RWPE2 (cell line): ENCODE measurements around the gene DHPS.

Experiments used
- ATAC-seq: fragments of 200-7000 bp; cut with Tn5 transposase; 3 replicates; pipeline ENCODE4 v1.9.1; 2021; ENCODE audit warnings: low read depth
- DNase-seq: peaks from one replicate; pipeline ENCODE4 v3.0.0-alpha.2; 2020; ENCODE audit warnings: low spot score
- H3K27ac ChIP-seq: fragments of 450-650 bp; 2 replicates; pipeline ENCODE4 v1.5.1; 2017; ENCODE audit warnings: mild to moderate bottlenecking; ENCODE audit not compliant: poor library complexity, severe bottlenecking
- H3K27me3 ChIP-seq: fragments of 250-450 bp; sonication (Bioruptor Pico); 2 replicates; pipeline ENCODE4 v1.5.1; 2021; ENCODE audit warnings: mild to moderate bottlenecking, moderate library complexity; ENCODE audit not compliant: insufficient read depth, poor library complexity, severe bottlenecking
- H3K36me3 ChIP-seq: fragments of 250-450 bp; sonication (Bioruptor Pico); 2 replicates; pipeline ENCODE4 v1.5.1; 2020; ENCODE audit warnings: low read depth, mild to moderate bottlenecking, moderate library complexity
- H3K4me1 ChIP-seq: fragments of 250-450 bp; sonication (Bioruptor Pico); 2 replicates; pipeline ENCODE4 v1.5.1; 2021; ENCODE audit warnings: mild to moderate bottlenecking, moderate library complexity; ENCODE audit not compliant: insufficient read depth, poor library complexity, severe bottlenecking
- H3K4me3 ChIP-seq: fragments of 250-450 bp; sonication (Bioruptor Pico); 2 replicates; pipeline ENCODE4 v1.5.1; 2021; ENCODE audit warnings: mild to moderate bottlenecking, moderate library complexity; ENCODE audit not compliant: severe bottlenecking
- H3K9me3 ChIP-seq: fragments of 250-450 bp; sonication (Bioruptor Pico); 2 replicates; pipeline ENCODE4 v1.5.1; 2021; ENCODE audit warnings: mild to moderate bottlenecking, moderate library complexity; ENCODE audit not compliant: severe bottlenecking
- CTCF ChIP-seq: fragments of 450-650 bp; IDR thresholded peaks from one replicate; pipeline ENCODE4 v1.5.1; 2017; ENCODE audit warnings: mild to moderate bottlenecking, moderate library complexity; ENCODE audit not compliant: poor library complexity, severe bottlenecking

Gene DHPS

GRCh38 chr19:12665281-12665573 is 16.5 kb downstream of the DHPS start:
- Histone ChIP-seq H3K27ac (no peak overlapping the region), H3K9me3 (no peaks in the 10 kb centered on the region), H3K36me3 (peaks cover 25% of the 10 kb centered on the region), H3K27me3 (no peaks in the 10 kb centered on the region), H3K4me3 (no peak overlapping the region), H3K4me1 (no peaks in the 10 kb centered on the region)
- no peak for DNase-seq
- no peak for TF ChIP-seq CTCF
- no peak for ATAC-seq

GRCh38 chr19:12664406-12665280 is 17.0 kb downstream of the DHPS start:
- ATAC-seq (no peak), DNase-seq (no peak)
- H3K27ac ChIP-seq: no peak overlapping the region
- no peaks in the 10 kb centered on the region for H3K4me1 ChIP-seq
- H3K36me3 ChIP-seq: peaks cover 25% of the 10 kb centered on the region
- H3K4me3 ChIP-seq: no peak overlapping the region
- no peak for TF ChIP-seq CTCF
- no peaks in the 10 kb centered on the region for H3K9me3 ChIP-seq
- H3K27me3 ChIP-seq: no peaks in the 10 kb centered on the region

- ATAC-seq: no peak
- peaks cover 28% of the 10 kb centered on the region for H3K36me3 ChIP-seq
Measured at GRCh38 chr19:12660980-12661379, 20.7 kb downstream of the DHPS start.

GRCh38 chr19:12657966-12658365 is 23.7 kb downstream of the DHPS start:
- no peak for ATAC-seq
- H3K36me3 ChIP-seq: peaks cover 17% of the 10 kb centered on the region
- H3K27me3 ChIP-seq: no peaks in the 10 kb centered on the region
- no peak overlapping the region for H3K27ac ChIP-seq
- TF ChIP-seq CTCF: no peak
- no peak overlapping the region for H3K4me3 ChIP-seq
- DNase-seq: no peak
- no peaks in the 10 kb centered on the region for H3K9me3 ChIP-seq
- no peaks in the 10 kb centered on the region for H3K4me1 ChIP-seq

More at GRCh38 chr19:12660980-12661379, 20.7 kb downstream of the DHPS start:
- H3K9me3 ChIP-seq: no peaks in the 10 kb centered on the region
- H3K27ac ChIP-seq: no peak overlapping the region
- no peak overlapping the region for H3K4me3 ChIP-seq
- H3K4me1 ChIP-seq: no peaks in the 10 kb centered on the region
- TF ChIP-seq CTCF: no peak
- no peak for DNase-seq
- H3K27me3 ChIP-seq: no peaks in the 10 kb centered on the region

- H3K4me1 ChIP-seq: no peaks in the 10 kb centered on the region
- TF ChIP-seq CTCF: no peak
- no peak overlapping the region for H3K27ac ChIP-seq
- DNase-seq: no peak
- ATAC-seq: no peak
- H3K4me3 ChIP-seq: no peak overlapping the region
- peaks cover 13% of the 10 kb centered on the region for H3K36me3 ChIP-seq
- H3K9me3 ChIP-seq: no peaks in the 10 kb centered on the region
- H3K27me3 ChIP-seq: no peaks in the 10 kb centered on the region
Measured at GRCh38 chr19:12656899-12657571, 24.6 kb downstream of the DHPS start.
